ENCODE data around the gene PALD1. TPM values are rescaled to one million over a fixed set of nuclear protein-coding genes. Genes with fewer than 3 reads are reported as not detected.

Gene PALD1
- total and polyA plus RNA-seq, 2 of the 13 experiments (the other 11 are each of a cell fraction or from before 2014, with no cell fraction given), result 0.07 to 0.09 TPM

DNA sequence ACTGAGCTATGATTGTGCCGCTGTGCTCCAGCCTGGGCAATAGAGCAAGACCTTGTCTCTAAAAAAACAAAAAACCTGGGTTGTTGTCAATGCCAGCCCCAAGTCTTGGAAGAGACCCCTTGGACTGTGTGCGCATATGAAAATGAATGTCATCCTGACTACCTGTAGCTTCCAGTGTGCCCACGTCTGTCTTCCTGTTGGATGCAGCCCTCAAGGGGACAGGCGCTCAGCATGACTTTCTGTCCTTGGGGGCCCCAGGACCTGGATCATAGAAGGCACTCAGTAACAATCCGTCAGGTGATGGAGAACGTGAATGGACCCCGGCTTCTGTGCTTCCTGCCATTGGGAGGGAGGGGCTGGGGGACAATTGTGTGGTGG is 114.9 kb downstream of the PALD1 start:
- Histone ChIP-seq H3K79me2 (ENCODE audit: insufficient read depth, low read length) (no peaks in the 10 kb centered on the region), H3K9me3 (ENCODE audit: low read length) (no peaks in the 10 kb centered on the region), H3K27me3 (ENCODE audit: control insufficient read depth in 1 of 2, insufficient read depth in 2 of 2, low read length in 2 of 2) (no peaks in the 10 kb centered on the region; a peak in 1 of 5 replicates), H3K4me3 (replicated peaks in 1 of 3; ENCODE audit: insufficient read depth in 1 of 3, low read depth in 2 of 3, low read length in 3 of 3) (no peak overlapping the region), H3K9ac (ENCODE audit: insufficient read depth, low read depth, low read length) (no peak overlapping the region), H3K36me3 (replicated peaks in 1 of 2; ENCODE audit: control insufficient read depth in 1 of 2, insufficient read depth in 2 of 2, low read length in 2 of 2) (no peaks in the 10 kb centered on the region), H3K27ac (ENCODE audit: extremely low read length, insufficient read depth, low read length) (no peak overlapping the region), H3K4me1 (ENCODE audit: insufficient read depth, low read length) (peaks cover 39% of the 10 kb centered on the region), H2AFZ (ENCODE audit: low read length) (no peak overlapping the region), H3K4me2 (ENCODE audit: low read depth, low read length) (no peak overlapping the region), H4K20me1 (ENCODE audit: insufficient read depth, low read length) (no peaks in the 10 kb centered on the region)
- in situ Hi-C loops (cut with HindIII; ENCODE audit: extremely low pct_ligation_motif_present, low pct_unique_long_range_greater_than_20kb), result no loop called here
- ATAC-seq (no peak), DNase-seq (ENCODE audit: low spot score) (no peak), FAIRE-seq (no peak)
- WGBS (ENCODE audit: low lambda C conversion rate), result 81% methylated on average over 6 of the region's 7 CpGs
- ChIA-PET CTCF (ENCODE audit: low intra/inter-chr PET ratio, low total read pairs) (no interaction called here), POLR2A (no interaction called here)
- no TSS peak for BruUV-seq (replicated peaks)
- TF ChIP-seq EHMT2 (IDR thresholded peaks at IDR 0.05; ENCODE audit: borderline replicate concordance, low read depth, low read length) (no peak), ERF (CRISPR knock-in tag; IDR thresholded peaks at IDR 0.05) (no peak), ZNF619 (CRISPR knock-in tag; IDR thresholded peaks at IDR 0.05) (no peak), FLYWCH1 (CRISPR knock-in tag; IDR thresholded peaks at IDR 0.05) (no peak), HINFP (CRISPR knock-in tag; IDR thresholded peaks at IDR 0.05; ENCODE audit: low read depth) (no peak), TAF15 (IDR thresholded peaks at IDR 0.05; ENCODE audit: low read depth, low read length, poor library complexity, severe bottlenecking) (no peak), ZSCAN25 (CRISPR knock-in tag; IDR thresholded peaks at IDR 0.05) (no peak)
- intact Hi-C loops (cut with micrococcal nuclease; ENCODE audit: unreplicated experiment), result no loop called here

DNA sequence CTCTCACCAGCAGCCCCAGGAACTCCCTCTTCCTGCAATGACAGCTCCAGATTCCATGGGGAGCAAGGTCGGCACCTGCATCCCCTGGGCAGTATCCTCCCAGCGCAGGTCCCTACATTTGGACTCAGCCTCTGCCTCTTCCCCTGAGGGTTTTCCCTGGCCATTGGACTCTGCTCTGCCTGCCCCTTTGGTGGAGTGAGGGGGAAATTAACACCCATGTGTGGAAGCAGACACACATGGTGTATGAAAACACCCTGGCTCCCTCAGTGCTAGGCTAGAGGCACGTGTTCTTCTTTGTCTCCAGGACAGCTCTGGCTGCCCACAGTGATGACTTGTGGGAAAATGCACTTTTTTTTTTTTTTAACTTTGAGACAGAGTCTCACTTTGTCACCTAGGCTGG is 115.6 kb downstream of the PALD1 start:
- WGBS (ENCODE audit: low lambda C conversion rate), result 65% methylated on average over 3 of the region's 3 CpGs
- no peaks in the 10 kb centered on the region for H4K20me1 ChIP-seq (ENCODE audit: insufficient read depth, low read length)
- H3K36me3 ChIP-seq (replicated peaks in 1 of 2; ENCODE audit: control insufficient read depth in 1 of 2, insufficient read depth in 2 of 2, low read length in 2 of 2), result no peaks in the 10 kb centered on the region
- CTCF ChIA-PET (ENCODE audit: low intra/inter-chr PET ratio, low total read pairs), result no interaction called here
- no peaks in the 10 kb centered on the region for H3K27me3 ChIP-seq (ENCODE audit: control insufficient read depth in 1 of 2, insufficient read depth in 2 of 2, low read length in 2 of 2)
- no peaks in the 10 kb centered on the region for H3K79me2 ChIP-seq (ENCODE audit: insufficient read depth, low read length)
- H3K9ac ChIP-seq (ENCODE audit: insufficient read depth, low read depth, low read length), result no peak overlapping the region
- ATAC-seq (no peak), FAIRE-seq (no peak), DNase-seq (ENCODE audit: low spot score) (no peak)
- H3K4me1 ChIP-seq (ENCODE audit: insufficient read depth, low read length), result peaks cover 39% of the 10 kb centered on the region
- no peaks in the 10 kb centered on the region for H3K9me3 ChIP-seq (ENCODE audit: low read length)
- H3K4me3 ChIP-seq (replicated peaks in 1 of 3; ENCODE audit: insufficient read depth in 1 of 3, low read depth in 2 of 3, low read length in 3 of 3), result no peak overlapping the region
- POLR2A ChIA-PET, result no interaction called here
- H2AFZ ChIP-seq (ENCODE audit: low read length), result no peak overlapping the region
- no peak overlapping the region for H3K27ac ChIP-seq (ENCODE audit: extremely low read length, insufficient read depth, low read length)
- BruUV-seq (replicated peaks), result no TSS peak
- in situ Hi-C loops (cut with HindIII; ENCODE audit: extremely low pct_ligation_motif_present, low pct_unique_long_range_greater_than_20kb), result no loop called here
- no peak overlapping the region for H3K4me2 ChIP-seq (ENCODE audit: low read depth, low read length)
- intact Hi-C loops (cut with micrococcal nuclease; ENCODE audit: unreplicated experiment), result no loop called here
- no peak for TF ChIP-seq CENPX (CRISPR knock-in tag; IDR thresholded peaks at IDR 0.05)
- no peak for TF ChIP-seq ZNF574 (CRISPR knock-in tag; IDR thresholded peaks at IDR 0.05)
- TF ChIP-seq SMYD3 (CRISPR knock-in tag; IDR thresholded peaks at IDR 0.05), result no peak
- TF ChIP-seq DPF2 (CRISPR knock-in tag; IDR thresholded peaks at IDR 0.05; ENCODE audit: borderline replicate concordance, low read depth), result no peak
- no peak for TF ChIP-seq ZSCAN25 (CRISPR knock-in tag; IDR thresholded peaks at IDR 0.05)
- TF ChIP-seq ARID2 (CRISPR knock-in tag; IDR thresholded peaks at IDR 0.05; ENCODE audit: borderline replicate concordance), result no peak
- TF ChIP-seq, protein P1, sequence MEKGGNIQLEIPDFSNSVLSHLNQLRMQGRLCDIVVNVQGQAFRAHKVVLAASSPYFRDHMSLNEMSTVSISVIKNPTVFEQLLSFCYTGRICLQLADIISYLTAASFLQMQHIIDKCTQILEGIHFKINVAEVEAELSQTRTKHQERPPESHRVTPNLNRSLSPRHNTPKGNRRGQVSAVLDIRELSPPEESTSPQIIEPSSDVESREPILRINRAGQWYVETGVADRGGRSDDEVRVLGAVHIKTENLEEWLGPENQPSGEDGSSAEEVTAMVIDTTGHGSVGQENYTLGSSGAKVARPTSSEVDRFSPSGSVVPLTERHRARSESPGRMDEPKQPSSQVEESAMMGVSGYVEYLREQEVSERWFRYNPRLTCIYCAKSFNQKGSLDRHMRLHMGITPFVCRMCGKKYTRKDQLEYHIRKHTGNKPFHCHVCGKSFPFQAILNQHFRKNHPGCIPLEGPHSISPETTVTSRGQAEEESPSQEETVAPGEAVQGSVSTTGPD (CRISPR knock-in tag; IDR thresholded peaks at IDR 0.05), result no peak

Measured in HepG2 (cell line).